Progenitor cell of endocrine pancreas (in vitro differentiated cells): ENCODE results near the gene CCDC112. TPM values are rescaled to one million over a fixed set of nuclear protein-coding genes. Genes with fewer than 3 reads are reported as not detected.
"Not testable (repeated sequence)": the region's sequence is repeated elsewhere in the genome, so short reads cannot be mapped to it uniquely, and the experiment has no call there.

Source experiments
- DNase-seq: peaks from one replicate; pipeline ENCODE4 v3.0.0; 2021; ENCODE audit warnings: low spot score; ENCODE audit not compliant: unreplicated experiment
- H3K27ac Mint-ChIP-seq: 2 replicates; pipeline ENCODE4 v1.8.0; 2021; ENCODE audit warnings: mild to moderate bottlenecking, moderate library complexity, mixed read lengths
- H3K27me3 Mint-ChIP-seq: 2 replicates; pipeline ENCODE4 v1.8.0; 2021; ENCODE audit warnings: mixed read lengths
- H3K36me3 Mint-ChIP-seq: 2 replicates; pipeline ENCODE4 v1.8.0; 2022; ENCODE audit warnings: mixed read lengths; ENCODE audit not compliant: insufficient read depth
- H3K4me1 Mint-ChIP-seq: 2 replicates; pipeline ENCODE4 v1.8.0; 2021; ENCODE audit warnings: low read depth, mixed read lengths
- H3K4me3 Mint-ChIP-seq: 2 replicates; pipeline ENCODE4 v1.8.0; 2021; ENCODE audit warnings: low read depth, mild to moderate bottlenecking, moderate library complexity, mixed read lengths
- H3K9me3 Mint-ChIP-seq: 2 replicates; pipeline ENCODE4 v1.8.0; 2021; ENCODE audit warnings: low read depth, mixed read lengths
- total RNA-seq: library from RNA; stranded (reverse); gene quantifications from 2 replicates; pipeline ENCODE4 v1.2.1, GENCODE V29; 2021
- TF ChIP-seq, protein P1 (sequence below): fragments of 200-600 bp; sonication (generic); IDR thresholded peaks from one replicate; pipeline ENCODE4 v1.5.0; 2021; ENCODE audit warnings: antibody characterized with exemption, mild to moderate bottlenecking; ENCODE audit not compliant: unreplicated experiment

Gene CCDC112
- total RNA-seq, 1 donor from 2014 or later, result 10.8 TPM

DNA sequence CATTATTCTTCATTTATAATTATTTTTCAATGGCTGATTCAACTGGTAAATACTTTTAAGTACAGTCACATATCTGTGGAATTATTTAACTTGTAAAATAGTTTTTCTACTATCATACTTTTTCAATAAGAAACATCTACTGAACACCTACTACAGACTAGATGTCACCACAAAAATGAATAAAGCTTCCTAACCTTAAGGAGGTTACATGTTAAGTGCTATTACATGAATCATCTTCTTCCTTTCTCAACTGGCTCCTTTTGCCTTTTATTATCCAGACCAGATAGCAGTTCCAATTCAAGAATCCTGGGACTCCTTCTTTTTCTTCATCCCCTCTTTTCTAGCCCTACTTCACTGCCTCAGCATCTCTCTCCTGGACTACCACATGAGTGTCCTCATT, 38.5 kb downstream of the CCDC112 start:
- H3K36me3 Mint-ChIP-seq, result no peaks in the 10 kb centered on the region
- no peak overlapping the region for H3K4me3 Mint-ChIP-seq
- DNase-seq, result no peak
- TF ChIP-seq, protein P1, sequence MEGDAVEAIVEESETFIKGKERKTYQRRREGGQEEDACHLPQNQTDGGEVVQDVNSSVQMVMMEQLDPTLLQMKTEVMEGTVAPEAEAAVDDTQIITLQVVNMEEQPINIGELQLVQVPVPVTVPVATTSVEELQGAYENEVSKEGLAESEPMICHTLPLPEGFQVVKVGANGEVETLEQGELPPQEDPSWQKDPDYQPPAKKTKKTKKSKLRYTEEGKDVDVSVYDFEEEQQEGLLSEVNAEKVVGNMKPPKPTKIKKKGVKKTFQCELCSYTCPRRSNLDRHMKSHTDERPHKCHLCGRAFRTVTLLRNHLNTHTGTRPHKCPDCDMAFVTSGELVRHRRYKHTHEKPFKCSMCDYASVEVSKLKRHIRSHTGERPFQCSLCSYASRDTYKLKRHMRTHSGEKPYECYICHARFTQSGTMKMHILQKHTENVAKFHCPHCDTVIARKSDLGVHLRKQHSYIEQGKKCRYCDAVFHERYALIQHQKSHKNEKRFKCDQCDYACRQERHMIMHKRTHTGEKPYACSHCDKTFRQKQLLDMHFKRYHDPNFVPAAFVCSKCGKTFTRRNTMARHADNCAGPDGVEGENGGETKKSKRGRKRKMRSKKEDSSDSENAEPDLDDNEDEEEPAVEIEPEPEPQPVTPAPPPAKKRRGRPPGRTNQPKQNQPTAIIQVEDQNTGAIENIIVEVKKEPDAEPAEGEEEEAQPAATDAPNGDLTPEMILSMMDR, result no peak
- no peaks in the 10 kb centered on the region for H3K9me3 Mint-ChIP-seq
- H3K27me3 Mint-ChIP-seq, result no peaks in the 10 kb centered on the region
- no peak overlapping the region for H3K27ac Mint-ChIP-seq
- H3K4me1 Mint-ChIP-seq, result peaks cover 37% of the 10 kb centered on the region

DNA sequence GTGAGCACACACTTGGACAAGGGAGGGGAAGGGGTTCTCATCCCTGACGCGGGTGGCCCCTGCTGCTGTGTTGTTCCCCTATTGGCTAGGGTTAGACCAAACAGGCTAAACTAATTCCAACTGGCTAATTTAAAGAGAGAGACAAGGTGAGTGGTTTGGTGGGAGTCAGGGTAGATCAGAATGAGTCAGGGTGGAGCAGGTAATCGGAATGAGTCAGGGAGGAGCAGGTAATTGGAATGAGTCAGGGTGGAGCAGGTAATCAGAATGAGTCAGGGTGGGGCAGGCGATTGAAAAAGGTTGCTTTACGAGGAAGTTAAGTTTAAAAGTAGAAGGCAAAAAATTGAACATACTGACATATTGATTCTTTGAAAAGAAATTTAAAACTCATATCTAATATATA, 47.1 kb downstream of the CCDC112 start:
- H3K27me3 Mint-ChIP-seq, H3K27ac Mint-ChIP-seq, DNase-seq, H3K36me3 Mint-ChIP-seq, H3K4me1 Mint-ChIP-seq, H3K4me3 Mint-ChIP-seq, H3K9me3 Mint-ChIP-seq: not testable (repeated sequence)

DNA sequence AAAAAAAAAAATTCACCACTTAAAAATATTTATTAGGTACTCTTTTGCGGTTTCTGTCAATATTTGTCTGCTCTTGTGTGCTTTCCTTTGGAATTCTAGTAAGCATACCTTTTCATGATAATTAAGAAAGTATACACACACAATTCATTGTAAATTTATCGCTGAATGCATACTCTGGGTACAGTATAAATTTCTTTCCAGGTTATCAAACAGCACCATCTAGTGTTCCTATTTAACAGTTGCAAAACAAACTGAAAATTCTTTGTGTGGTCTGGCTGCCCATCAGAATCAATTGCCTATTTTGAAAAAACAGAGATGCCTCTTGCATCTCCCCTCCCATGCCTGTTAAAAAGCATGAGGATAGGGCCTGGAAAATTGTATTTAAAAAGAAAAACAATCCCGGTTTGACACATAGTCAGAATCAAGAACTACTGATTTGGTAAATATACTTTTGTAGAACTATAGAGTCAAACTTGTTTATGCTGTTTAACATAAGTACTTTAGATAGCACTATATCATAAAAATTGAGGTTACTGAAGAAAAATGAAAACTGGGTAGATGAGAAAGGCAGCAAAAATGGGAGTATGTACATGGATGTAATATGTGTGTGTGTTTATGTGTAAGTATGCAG, 50.0 kb downstream of the CCDC112 start:
- H3K27me3 Mint-ChIP-seq, result no peaks in the 10 kb centered on the region
- H3K27ac Mint-ChIP-seq, result no peak overlapping the region
- H3K4me1 Mint-ChIP-seq, result no peaks in the 10 kb centered on the region
- no peak overlapping the region for H3K4me3 Mint-ChIP-seq
- peaks cover 3% of the 10 kb centered on the region for H3K36me3 Mint-ChIP-seq
- H3K9me3 Mint-ChIP-seq, result no peaks in the 10 kb centered on the region
- TF ChIP-seq, protein P1, result peak; percentile 69
- DNase-seq, result no peak

DNA sequence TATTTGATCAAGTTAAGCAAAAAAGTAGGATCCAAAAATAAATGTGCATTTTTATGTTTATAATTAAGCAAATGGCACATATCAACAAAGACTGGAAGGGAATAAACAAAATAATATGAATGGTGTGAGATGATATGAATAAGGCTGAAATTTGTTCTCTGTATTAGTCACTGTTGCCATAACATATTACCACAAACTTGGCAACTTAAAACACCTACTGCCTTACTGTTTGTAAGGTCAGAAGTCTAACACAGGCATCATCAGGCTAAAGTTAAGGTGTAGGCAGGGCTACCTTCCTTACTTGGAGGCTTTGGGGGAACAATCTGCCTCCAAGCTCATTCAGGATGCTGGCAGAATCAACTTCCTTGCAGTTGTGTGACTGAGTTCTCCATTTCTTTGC, 53.0 kb downstream of the CCDC112 start:
- TF ChIP-seq, protein P1, result no peak
- Mint-ChIP-seq H3K4me3 (no peak overlapping the region), H3K27me3 (no peaks in the 10 kb centered on the region), H3K36me3 (peaks cover 5% of the 10 kb centered on the region), H3K4me1 (no peaks in the 10 kb centered on the region), H3K9me3 (no peaks in the 10 kb centered on the region), H3K27ac (no peak overlapping the region)
- DNase-seq, result no peak

DNA sequence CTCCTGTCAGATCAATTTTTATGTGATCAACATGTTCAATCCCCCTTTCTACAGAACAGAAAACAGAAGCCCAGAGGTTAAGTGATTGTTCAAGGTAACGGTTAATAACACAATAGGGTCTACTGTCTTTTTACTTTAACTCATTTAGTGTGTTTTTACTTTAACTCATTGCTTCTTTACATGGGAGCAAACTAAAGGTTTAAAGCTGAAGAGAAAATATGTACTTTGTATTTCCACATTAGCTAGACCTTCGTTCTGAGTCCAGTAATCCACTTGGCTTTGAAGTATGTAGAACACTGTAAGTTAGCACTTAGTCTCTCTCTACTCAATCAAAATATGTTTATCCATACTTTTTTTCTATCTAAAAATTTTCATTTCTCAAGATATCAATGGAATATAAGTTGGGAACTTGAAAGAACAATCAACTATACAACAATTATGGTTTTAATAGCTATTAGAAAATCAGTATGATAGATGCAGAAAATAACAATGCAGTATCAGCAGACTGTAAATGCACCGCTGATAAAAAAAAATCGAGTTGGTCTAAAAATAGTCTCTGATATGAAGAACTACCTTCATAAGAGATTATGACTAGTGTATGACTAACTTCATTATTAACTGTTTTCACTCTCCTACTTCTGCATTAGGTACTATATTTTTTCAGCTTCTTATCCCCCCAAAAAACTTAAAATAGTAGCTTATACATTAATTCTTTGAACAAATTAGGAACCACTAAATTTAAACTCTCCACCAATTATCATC, 54.4 kb downstream of the CCDC112 start:
- peaks cover 7% of the 10 kb centered on the region for H3K36me3 Mint-ChIP-seq
- no peaks in the 10 kb centered on the region for H3K27me3 Mint-ChIP-seq
- peaks cover 4% of the 10 kb centered on the region for H3K4me1 Mint-ChIP-seq
- no peak for DNase-seq
- H3K9me3 Mint-ChIP-seq, result no peaks in the 10 kb centered on the region
- TF ChIP-seq, protein P1, result no peak
- H3K4me3 Mint-ChIP-seq, result no peak overlapping the region
- H3K27ac Mint-ChIP-seq, result no peak overlapping the region

DNA sequence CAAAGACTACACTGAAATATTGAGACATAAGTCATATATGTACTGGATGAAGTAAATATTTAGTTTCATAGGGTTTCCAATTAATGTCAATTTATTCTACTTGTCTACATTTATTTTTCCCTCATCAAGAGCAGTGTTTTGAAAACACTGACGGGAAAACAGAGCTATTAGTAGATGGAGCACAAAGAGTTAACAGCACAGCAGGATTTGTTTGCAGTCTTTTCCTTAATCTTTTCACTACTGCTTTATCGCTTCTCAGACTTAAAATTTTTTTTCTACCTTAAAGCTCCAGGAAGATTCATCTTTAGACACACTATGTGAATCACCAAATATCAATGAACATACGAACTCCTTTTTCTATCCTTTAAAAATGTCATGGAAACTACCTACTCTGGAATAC, 59.4 kb downstream of the CCDC112 start:
- Mint-ChIP-seq H3K4me3 (no peak overlapping the region), H3K36me3 (peaks cover 8% of the 10 kb centered on the region), H3K9me3 (no peaks in the 10 kb centered on the region), H3K27me3 (no peaks in the 10 kb centered on the region), H3K4me1 (peaks cover 6% of the 10 kb centered on the region), H3K27ac (no peak overlapping the region)
- TF ChIP-seq, protein P1, result no peak
- DNase-seq, result no peak
